HG02885 (cell line): ENCODE measurements around the gene NTHL1.

Experiments
- ATAC-seq: cut with Tn5 transposase; IDR thresholded peaks from one replicate; pipeline ENCODE4 v1.9.1; 2021; ENCODE audit warnings: mild to moderate bottlenecking; ENCODE audit not compliant: unreplicated experiment, poor library complexity

The NTHL1 gene

DNA sequence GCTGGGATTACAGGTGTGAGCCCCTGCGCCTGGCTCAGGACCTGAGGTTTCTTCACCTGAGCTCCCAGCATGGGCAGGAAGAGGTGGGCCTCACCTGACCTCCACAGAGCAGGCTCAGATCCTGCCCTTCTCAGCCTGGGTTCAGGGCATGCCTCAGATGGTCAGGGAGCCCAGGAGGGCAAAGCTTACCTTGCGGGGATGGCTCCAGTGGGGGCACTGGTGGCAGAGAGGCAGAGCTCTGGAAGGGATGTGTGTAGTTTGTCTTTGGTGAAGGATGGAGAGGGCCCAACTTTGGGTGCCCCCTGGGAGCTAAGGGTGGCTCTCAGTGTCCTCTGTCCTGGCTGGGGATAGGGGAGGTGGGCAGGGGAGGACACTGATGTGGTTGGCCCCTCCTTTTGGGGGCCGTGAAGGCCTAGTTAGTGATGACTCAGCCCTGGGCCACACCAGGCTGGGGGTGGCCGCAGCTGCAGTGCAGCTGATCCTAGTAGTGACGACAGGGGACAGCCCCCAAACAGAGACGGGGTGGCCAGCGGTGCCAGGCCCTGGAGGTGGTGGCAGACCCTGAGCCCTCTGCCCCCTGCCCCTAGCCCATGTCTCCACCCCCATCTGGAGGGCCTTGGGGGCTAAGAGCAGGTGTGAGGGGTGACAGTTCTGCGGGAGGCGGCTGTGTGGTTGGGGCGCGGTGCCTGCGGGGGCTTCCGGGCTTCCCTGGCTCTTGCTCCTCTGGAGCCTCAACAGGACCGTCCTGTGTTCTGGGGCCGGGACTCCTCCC is 15.2 kb downstream of the NTHL1 start:
- no peak for ATAC-seq

DNA sequence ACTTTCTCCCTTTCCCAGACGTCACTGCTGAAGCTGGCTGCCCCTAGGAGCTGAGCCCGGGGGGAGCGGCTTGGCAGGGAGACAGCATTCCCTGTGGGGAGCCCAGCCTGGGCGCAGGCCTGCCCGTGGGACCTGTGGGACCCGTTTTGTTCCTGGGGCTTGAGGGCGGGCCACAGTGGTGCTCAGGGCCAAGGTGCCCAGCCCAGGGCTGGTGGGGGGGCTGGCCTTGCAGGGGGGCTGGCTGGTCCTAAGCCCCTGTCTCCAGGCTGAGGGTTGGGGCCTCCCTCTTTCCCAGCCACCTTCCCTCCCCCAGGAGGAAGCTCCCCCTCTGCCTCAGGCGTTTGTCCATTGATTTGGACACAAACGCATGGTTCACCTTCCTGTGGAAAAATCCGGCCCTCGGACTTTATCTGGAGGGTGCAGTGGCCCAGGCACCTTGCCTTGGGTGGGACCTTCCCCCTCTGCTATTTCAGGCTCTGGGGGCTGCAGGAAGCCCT is 16.5 kb downstream of the NTHL1 start:
- ATAC-seq, result no peak

DNA sequence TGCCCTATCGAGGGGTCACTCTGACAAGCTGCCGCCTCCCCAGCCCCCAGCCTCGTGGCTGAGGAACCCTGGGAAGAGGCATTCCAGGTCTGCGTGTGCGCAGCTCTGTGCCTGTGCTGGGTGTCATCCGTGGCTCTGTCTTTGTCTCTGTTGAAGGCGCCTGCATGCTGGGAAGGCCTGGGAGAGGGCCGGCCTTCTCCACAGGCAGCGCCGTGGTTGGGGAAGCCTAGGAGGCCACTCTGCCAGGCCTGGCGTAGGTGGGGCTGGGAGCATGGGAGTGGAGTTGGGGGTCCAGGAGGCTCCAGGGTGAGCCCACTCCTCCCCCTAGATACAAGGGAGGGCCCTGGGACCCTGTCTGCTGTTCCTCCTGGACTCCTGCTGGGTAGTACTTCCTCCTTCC is 17.6 kb downstream of the NTHL1 start:
- ATAC-seq, result no peak

DNA sequence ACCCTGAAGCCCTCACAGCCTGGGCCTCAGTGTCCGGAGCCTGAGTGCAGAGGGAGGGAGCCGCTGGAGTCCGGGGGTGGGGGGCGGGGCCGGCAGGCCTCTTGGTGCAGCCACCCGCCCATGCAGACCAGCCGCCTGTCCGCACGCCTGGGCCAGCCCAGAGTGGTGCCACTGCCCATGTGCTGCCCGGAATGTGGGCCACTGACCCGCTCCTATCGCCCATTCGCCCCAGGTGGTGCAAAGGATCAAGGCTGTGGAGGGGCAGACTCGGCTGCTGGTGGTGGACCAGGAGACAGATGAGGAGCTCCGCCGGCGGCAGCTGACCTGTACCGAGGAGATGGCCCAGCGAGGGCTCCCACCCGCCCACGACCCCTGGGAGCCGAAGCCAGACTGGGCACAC is 18.3 kb downstream of the NTHL1 start:
- no peak for ATAC-seq

DNA sequence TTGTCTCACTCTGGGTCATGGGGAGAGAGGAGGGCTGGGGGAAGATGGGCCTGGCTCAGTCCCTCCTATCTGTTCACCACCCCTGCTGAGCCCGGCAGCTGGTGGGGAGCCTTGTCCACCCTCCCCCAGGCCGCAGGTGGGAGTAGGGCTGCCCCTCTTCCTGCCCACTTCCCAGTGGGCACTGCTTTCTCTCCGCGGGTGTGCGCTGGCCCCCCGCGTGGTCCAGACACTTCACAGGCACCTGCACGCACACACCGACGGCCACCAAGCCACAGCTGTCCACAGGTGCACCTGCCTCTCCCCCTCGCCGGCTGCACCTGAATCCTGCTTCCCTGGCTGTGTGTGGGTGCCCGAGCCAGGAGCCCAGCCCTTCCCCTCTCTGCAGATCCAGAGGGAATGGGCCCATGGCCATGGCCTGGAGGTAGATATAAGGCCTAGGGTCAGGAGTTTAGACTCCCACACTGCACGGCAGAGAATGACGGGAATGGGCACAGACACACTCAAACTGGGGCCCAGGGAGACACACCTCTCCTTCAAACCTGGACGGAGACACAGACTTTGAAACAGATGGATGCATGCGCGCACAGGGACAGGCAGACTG is 18.9 kb downstream of the NTHL1 start:
- ATAC-seq, result no peak

DNA sequence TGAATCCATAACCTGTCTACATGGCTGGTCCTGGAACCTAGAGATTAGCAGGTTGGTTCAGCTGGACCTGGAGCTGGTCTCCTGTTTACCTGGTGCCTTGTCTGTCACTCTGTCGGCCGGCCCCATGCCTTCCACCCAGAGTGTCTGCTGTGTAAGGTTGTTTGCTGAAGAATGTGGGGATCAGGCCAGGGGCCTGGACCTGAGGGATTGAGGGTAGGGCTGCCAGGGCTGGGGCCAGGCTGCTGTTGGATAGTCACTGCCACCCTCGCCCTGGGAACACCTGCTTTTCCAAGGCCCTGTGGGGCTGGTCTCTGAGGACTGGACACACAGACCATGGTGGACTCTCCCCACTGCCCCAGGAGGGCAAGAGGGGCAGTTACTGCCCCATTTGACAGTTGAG is 19.5 kb downstream of the NTHL1 start:
- no peak for ATAC-seq

DNA sequence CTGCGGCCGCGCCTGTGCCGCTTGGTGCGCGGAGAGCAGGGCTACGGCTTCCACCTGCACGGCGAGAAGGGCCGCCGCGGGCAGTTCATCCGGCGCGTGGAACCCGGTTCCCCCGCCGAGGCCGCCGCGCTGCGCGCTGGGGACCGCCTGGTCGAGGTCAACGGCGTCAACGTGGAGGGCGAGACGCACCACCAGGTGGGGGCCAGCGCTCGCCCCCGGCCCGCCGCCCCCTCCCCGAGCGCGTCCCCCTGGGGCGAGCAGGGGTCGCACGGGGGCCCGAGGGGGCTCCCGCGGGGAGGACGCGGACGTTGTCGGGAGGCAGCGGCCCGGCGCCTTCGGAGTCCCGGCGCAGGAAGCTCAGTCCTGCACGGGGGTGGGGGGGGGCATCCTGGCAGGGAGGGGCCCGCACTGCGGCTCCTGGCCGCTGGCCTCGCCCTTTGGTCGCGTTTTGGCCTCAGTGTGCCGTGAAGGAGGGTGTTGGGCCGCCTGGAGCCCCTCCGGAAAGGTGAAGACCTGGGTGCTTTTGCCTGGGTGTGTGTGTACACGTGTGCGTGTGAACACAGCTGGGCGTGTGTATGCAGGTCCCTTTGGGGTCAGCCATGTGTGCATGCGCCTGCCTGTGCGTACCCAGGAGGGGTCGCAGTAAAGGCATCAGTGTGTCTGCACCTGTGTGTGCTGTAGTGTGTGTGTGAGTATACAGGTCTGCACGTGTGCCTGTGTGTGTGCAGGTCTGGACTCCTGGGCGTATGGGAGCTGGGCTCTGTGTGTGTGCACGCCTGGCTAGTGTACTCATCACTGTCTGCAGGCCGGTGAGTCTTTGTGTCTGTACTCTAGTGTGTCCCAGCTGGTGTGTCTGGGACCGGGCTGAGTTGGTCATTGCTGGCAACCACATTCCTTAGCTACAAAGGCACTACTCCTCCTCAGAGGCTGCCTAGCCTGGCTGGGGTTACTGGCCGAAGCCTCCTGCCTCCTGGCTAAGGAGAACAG is 20.3 kb downstream of the NTHL1 start:
- no peak for ATAC-seq

DNA sequence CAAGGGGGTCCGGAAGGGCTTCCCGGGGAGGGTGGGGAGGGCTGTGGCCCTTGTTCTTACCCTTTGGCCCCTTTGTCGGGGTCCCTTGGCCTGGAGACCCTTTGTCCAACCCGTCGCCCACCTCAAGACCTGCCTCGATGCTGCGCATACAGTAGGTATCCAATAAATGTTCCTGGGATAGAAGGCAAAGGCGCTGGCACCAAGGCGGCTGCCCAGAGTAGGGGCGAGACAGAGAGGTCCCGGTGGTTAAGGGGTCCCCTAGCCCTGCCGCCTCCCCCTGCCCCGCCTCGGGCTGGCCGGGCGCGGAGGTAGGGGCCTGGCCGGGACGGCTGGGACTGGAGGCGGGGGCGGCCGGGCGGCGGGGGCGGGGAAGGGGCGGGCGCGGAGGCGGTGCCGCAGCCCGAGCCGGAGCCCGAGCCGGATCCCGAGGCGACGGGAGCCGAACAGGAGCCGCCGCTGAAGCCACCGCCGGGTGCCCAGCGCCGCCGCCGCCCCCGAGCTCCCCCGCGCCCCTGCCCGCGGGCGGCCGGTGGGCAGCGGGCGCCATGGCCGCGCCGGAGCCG is 21.1 kb downstream of the NTHL1 start, which contains the start of gene NHERF2:
Gene NHERF2 (plus strand): TSS at position 442 of the 563 bp plus-strand sequence. CDS start 104 bp downstream, at position 546.
- no peak for ATAC-seq

DNA sequence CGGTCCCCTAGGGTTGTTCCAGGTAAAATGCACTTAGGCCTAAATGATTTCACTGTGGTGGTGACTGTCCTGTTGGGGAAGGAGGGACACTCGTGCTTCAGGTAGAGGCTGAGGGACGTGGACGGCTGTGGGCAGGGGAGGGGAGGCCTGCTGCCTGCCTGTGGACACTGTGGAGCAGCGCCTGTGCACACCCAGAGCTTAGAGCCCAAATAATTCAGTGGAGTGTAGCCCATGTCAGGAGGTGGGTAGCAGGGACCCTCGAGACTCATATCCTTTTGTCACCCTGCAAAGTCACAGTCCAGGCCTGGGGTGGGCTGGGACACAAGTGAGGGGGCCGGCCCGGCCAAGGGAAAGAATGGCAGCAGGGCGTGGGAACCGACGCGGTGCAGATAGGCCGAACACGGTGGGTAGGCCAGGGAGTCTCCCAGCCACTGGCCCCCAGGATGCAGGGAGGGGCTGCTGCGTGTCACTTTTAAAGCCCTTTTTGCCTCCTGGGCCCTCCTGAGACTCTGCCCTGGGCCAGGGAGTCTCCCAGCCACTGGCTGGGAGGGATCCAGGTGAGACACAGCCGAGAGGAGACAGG is 21.7 kb downstream of the NTHL1 start:
- no peak for ATAC-seq

DNA sequence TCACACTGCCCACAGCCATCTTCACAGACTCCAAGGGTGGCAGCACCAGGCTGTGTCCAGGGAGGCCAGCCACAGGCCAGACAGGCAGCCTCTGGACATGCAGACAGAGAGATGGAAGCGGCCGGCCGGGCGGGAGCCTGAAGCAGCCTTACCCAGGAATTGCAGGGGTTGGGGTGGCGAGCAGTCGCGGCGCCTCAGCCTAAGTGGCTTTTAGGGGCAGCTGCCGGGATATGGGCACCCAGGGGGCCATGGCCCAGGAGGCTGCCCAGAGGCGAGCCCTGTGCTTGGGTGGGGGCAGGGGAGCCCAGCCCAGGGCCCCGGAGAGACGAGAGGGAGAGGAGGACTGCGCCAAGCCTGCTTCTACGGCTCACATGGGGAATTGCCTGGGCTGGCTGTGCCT is 22.4 kb downstream of the NTHL1 start:
- ATAC-seq, result no peak

DNA sequence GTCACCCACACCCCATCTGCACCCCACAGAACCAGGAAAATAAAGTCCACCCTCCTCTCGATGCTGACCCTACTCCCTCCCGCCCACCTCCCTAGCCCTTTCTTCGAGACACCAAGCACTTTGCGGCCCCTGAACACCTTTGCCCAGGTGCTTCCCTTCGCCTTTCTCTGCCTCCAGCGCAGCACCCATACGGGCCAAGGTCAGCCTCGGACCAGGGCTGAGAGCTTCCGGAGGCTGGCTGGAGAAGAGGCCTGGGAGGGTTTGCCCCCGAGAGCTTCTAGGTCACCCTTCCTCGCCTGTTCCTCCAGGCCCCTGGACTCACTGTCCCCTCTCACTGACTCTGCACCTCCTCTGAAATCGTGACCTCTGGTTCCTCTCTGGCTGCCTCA is 23.6 kb downstream of the NTHL1 start:
- ATAC-seq, result no peak

DNA sequence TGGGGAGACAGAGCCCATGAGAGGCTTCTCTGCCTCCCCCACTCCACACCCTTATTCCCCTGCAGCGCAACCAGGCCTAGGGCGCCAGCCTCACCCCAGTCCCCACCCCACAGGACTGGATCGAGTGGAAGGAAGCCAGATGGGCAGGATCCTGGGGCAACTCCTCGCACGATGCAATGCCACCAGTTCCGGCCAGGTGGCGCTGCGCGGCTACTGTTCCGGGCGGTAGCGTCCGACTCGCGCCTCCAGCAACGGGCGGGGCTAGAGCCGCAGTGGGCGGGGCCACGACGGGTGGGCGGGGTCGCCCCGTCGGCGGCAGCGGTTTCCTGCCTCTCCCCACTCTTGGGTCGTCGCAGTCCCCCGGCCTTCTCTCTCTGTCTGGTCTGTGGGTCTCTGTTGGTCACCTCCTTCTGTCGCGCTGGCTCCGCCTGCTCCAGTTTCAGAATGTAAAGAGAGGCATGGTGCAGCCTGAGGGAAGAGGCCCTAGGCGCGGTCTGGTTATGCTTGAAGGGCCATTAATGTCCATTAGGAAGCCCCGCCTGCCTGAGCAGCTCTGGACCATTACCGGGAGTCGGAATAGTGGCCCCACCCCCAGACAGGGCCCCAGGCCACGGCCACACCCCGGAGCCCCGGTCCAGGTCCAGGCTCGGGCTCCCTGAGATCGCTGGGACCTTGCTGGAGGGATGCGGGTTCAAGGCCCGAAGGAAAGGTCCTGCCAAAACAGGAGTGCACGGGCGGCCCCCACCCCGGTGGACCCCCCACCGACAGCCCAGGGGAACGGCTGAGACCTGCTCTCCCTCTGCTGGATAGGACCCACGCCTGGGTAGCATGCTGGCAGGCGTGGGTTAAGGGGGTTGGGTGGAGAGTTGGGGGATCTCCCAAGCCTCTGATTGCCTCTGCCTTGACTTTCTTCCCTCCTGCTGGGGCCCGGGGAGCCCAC is 24.3 kb downstream of the NTHL1 start:
- ATAC-seq, result peak; percentile 84

DNA sequence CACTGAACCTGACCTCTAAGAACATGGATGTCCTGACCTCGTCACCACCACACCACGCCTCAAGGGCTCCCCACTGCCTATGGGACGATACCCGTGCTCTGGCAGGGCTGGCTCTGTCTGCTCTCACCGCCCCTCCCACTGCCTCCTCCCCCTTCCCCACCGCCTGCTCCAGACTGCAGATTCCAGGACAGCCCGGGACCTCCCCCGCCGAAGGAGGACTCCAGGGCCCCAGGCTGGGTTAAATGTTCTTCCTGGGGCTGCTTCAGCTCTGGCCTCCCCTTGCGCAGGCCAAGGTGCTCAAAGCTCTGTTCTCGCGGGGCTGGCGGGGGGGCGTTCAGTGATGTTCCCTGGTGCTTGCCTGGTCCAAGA is 24.9 kb downstream of the NTHL1 start:
- no peak for ATAC-seq

DNA sequence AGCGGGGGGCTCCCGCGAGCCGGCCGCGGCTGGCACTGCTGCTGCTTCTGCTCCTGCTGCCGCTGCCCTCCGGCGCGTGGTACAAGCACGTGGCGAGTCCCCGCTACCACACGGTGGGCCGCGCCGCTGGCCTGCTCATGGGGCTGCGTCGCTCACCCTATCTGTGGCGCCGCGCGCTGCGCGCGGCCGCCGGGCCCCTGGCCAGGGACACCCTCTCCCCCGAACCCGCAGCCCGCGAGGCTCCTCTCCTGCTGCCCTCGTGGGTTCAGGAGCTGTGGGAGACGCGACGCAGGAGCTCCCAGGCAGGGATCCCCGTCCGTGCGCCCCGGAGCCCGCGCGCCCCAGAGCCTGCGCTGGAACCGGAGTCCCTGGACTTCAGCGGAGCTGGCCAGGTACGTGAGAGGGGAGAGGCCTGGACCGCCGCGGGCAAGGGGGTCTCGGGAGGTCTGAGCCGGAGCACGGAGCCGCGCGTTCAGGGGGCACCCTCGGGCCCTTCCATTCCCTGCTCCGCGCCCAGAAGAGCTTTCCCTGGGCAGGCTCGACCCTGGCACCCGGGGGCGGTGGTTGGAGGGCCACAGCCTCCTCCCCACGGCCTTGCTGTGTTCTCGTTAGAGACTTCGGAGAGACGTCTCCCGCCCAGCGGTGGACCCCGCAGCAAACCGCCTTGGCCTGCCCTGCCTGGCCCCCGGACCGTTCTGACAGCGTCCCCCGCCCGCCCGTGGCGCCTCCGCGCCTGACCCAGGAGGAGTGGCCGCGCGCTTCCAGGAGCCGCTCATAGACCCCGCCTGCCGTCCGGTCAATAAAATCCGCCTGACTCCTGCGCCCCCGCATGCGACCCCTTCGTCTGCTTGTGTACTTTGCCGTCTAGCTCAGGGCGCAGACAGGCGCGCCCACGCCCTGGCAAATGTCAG is 27.5 kb downstream of the NTHL1 start:
- ATAC-seq, result no peak

DNA sequence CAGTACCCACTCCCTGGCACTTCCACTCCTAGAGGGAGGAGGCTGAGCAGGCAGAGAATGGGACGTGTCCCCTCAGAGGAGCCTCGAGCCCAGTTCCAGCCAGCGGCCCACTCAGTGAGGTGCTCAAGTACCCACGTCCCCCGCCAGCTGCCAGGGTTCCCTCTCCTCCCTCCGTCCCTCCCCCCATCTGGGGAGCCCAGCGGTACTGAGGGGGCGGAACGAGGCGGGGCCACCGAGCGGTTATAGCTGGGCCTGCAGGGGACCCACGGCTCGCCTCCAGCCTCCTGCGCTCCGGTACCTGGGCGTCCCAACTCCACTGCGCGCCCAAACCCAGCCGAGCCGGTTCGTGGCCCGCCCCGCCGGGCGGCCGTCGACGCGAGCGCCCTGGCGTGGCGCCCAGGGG is 28.1 kb downstream of the NTHL1 start, which contains the start of gene NPW:
Gene NPW (plus strand): TSS at position 268 of the 403 bp plus-strand sequence.
- ATAC-seq, result no peak

DNA sequence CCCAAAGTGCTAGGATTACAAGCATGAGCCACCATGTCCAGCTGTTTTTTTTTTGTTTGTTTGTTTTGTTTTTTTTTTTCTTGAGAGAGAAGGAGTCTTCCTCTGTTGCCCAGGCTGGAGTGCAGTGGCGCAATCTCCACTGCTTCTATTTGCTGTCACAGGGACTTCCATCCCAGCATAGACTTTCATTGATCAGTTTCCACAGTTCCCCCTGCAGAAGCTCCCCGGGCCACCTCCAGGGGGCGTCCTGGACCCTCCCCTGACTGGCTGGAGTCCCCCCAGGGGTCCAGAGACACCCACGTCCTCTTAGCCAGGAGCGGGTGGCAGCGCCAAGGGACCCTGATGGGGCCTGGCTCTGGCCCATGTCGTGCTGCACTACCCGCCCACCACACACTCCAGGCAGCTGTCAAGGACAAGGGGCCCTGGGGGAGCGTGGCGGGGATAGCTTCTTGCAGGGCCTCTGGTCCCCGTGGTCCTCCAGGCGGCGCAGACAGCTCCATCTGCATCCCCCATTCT is 31.2 kb downstream of the NTHL1 start:
- ATAC-seq, result no peak

DNA sequence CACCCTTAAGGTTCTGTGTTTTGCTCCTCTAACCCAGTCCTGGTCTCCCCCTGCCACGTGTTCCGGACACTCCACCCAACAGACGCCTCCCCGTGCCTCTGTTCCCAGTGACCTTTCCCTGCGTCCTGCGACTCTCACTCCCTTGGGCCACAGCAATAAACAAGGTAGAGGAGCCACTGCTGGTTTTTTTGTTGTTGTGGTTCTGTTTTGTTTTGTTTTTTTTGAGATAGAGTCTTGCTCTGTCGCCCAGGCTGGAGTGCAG is 31.8 kb downstream of the NTHL1 start:
- no peak for ATAC-seq
